ENCODE data around the gene HOXC11. TPM values are rescaled to one million over a fixed set of nuclear protein-coding genes. Genes with fewer than 3 reads are reported as not detected.

Gene HOXC11
- total and polyA plus RNA-seq, 10 of the 15 experiments (the other 5 are each of a cell fraction or from before 2014, with no cell fraction given): not detected

GRCh38 chr12:54011665-54012532 is 39.0 kb downstream of the HOXC11 start:
- H3K79me2 ChIP-seq (ENCODE audit: control insufficient read depth, insufficient read depth, low read length): no peaks in the 10 kb centered on the region
- TF ChIP-seq CREM (IDR thresholded peaks at IDR 0.05; ENCODE audit: low read depth) (no peak), MYC (IDR thresholded peaks at IDR 0.05; ENCODE audit: insufficient read depth, insufficient read length, insufficient replicate concordance, low read length, severe bottlenecking) (no peak), FOS (IDR thresholded peaks at IDR 0.05; ENCODE audit: borderline replicate concordance, extremely low read depth, insufficient read length) (no peak), PAX5 (IDR thresholded peaks at IDR 0.05; ENCODE audit: borderline replicate concordance, low read depth, low read length) (no peak), WRNIP1 (IDR thresholded peaks at IDR 0.05; ENCODE audit: borderline replicate concordance, low read depth, low read length) (no peak), CHD2 (IDR thresholded peaks at IDR 0.05; ENCODE audit: borderline replicate concordance, low read depth, low read length) (no peak), SUZ12 (IDR thresholded peaks at IDR 0.05; ENCODE audit: unreplicated experiment) (no peak), POLR2A (IDR thresholded peaks at IDR 0.05; ENCODE audit: low read depth, low read length) (no peak)
- H3K9ac ChIP-seq (ENCODE audit: control insufficient read depth, insufficient read depth, low read length): no peak overlapping the region
- no peak overlapping the region for H3K4me3 ChIP-seq
- ChIA-PET CTCF (interaction anchor here (0.6 to 1.8 kb wide), 5 partner anchors 20 to 573 kb away, joined by 3 to 6 read pairs (median 3); no protein-coding TSS in a partner anchor), POLR2A (interaction anchor here (0.7 kb wide), 1 partner anchor 872 kb away, joined by 3 read pairs; no protein-coding TSS in a partner anchor), RAD21 (ENCODE audit: unreplicated experiment) (interaction anchor here (0.9 to 1.5 kb wide), 2 partner anchors 11 to 205 kb away, joined by 3 read pairs; no protein-coding TSS in a partner anchor), SMC1A (ENCODE audit: uncharacterized antibody, unreplicated experiment) (interaction anchor here (1.0 to 1.2 kb wide), 2 partner anchors 21 to 196 kb away, joined by 3 read pairs; partner anchors contain the start of gene HOXC5)
- in situ Hi-C loops (cut with MboI) (no loop called here), intact Hi-C loops (cut with micrococcal nuclease; ENCODE audit: unreplicated experiment) (no loop called here)
- no peak for ATAC-seq
- no peak for DNase-seq (ENCODE audit: low read depth, low spot score)
- H4K20me1 ChIP-seq (ENCODE audit: control insufficient read depth, insufficient read depth): no peaks in the 10 kb centered on the region; the same call in 1 of the 2 replicates
- no peaks in the 10 kb centered on the region for H3K4me1 ChIP-seq (ENCODE audit: control insufficient read depth, insufficient read depth, low read length)
- H3K36me3 ChIP-seq (ENCODE audit: control insufficient read depth in 2 of 2, insufficient read depth in 2 of 2, low read length in 1 of 2): no peaks in the 10 kb centered on the region
- no peaks in the 10 kb centered on the region for H3K9me3 ChIP-seq (replicated peaks; ENCODE audit: control insufficient read depth, insufficient read depth, low read length)
- no peak for FAIRE-seq
- H3K4me2 ChIP-seq (ENCODE audit: control insufficient read depth, insufficient read depth): no peak overlapping the region
- H3K27ac ChIP-seq (ENCODE audit: control insufficient read depth, insufficient read depth): no peak overlapping the region
- 29% methylated on average over 14 of the region's 14 CpGs for WGBS (ENCODE audit: insufficient coverage, insufficient replicate concordance, low lambda C conversion rate, missing lambda C conversion rate)
- peaks cover 32 to 46% of the 10 kb centered on the region in 2 experiments for H3K27me3 ChIP-seq (replicated peaks in 1 of 2; ENCODE audit: control insufficient read depth in 2 of 2, insufficient read depth in 2 of 2, low read length in 1 of 2)
- no TSS peak for BruUV-seq (replicated peaks)
- H2AFZ ChIP-seq (ENCODE audit: control insufficient read depth, low read depth, low read length): no peak overlapping the region

Data from GM12878 (cell line).